ENCODE measurements around the gene FCHSD1. TPM values are rescaled to one million over a fixed set of nuclear protein-coding genes. Genes with fewer than 3 reads are reported as not detected.

The FCHSD1 gene
- total RNA-seq: 4.5 TPM
- long read RNA-seq, partial matches to known transcripts: 0 of 3 reads
- long read RNA-seq, other reads (novel, unspliced or antisense): 3 of 3 reads

GRCh38 chr5:141650851-141651727 lies at the start of gene FCHSD1:
FCHSD1 (minus strand) TSS chr5:141651418; CDS start chr5:141651368, 50 bp downstream.
- ATAC-seq (peak; percentile 94), DNase-seq (ENCODE audit: missing footprints) (peak; percentile 96)
- intact Hi-C loops (cut with DNase I): no loop called here

GRCh38 chr5:141697586-141697985 lies 46.4 kb upstream of the FCHSD1 start:
- intact Hi-C loops (cut with DNase I): no loop called here

GRCh38 chr5:141696431-141696830 lies 45.2 kb upstream of the FCHSD1 start:
- DNase-seq (ENCODE audit: missing footprints) (no peak), ATAC-seq (no peak)
- intact Hi-C loops (cut with DNase I): no loop called here

More at GRCh38 chr5:141697586-141697985, 46.4 kb upstream of the FCHSD1 start:
- ATAC-seq (no peak), DNase-seq (ENCODE audit: missing footprints) (no peak)

- intact Hi-C loops (cut with DNase I): no loop called here
- DNase-seq (ENCODE audit: missing footprints) (no peak), ATAC-seq (peak; percentile 74)
Measured at GRCh38 chr5:141695627-141696215, 44.5 kb upstream of the FCHSD1 start.

GRCh38 chr5:141694479-141694878 lies 43.3 kb upstream of the FCHSD1 start:
- ATAC-seq: no peak

GRCh38 chr5:141692919-141693725 lies 41.9 kb upstream of the FCHSD1 start:
- DNase-seq (ENCODE audit: missing footprints): no peak
- intact Hi-C loops (cut with DNase I): loop anchor here (1.0 to 5.0 kb wide), 3 partner anchors 186 to 454 kb away; partner anchors contain the start of gene PCDH1
- no peak for ATAC-seq

More at GRCh38 chr5:141694479-141694878, 43.3 kb upstream of the FCHSD1 start:
- DNase-seq (ENCODE audit: missing footprints): no peak
- intact Hi-C loops (cut with DNase I): loop anchor here (5.0 kb wide), 1 partner anchor 453 kb away; no protein-coding TSS in a partner anchor

GRCh38 chr5:141692533-141692888 lies 41.3 kb upstream of the FCHSD1 start:
- ATAC-seq (no peak), DNase-seq (ENCODE audit: missing footprints) (no peak)
- intact Hi-C loops (cut with DNase I): loop anchor here (1.0 to 5.0 kb wide), 3 partner anchors 186 to 455 kb away; partner anchors contain the start of gene PCDH1

- intact Hi-C loops (cut with DNase I): loop anchor here (1.0 to 5.0 kb wide), 3 partner anchors 187 to 455 kb away; partner anchors contain the start of gene PCDH1
- DNase-seq (ENCODE audit: missing footprints) (peak; percentile 93), ATAC-seq (peak; percentile 88)
Measured at GRCh38 chr5:141691867-141692532, 40.8 kb upstream of the FCHSD1 start.

GRCh38 chr5:141691286-141691866 lies 40.2 kb upstream of the FCHSD1 start:
- ATAC-seq (no peak), DNase-seq (ENCODE audit: missing footprints) (no peak)
- intact Hi-C loops (cut with DNase I): loop anchor here (5.0 kb wide), 1 partner anchor 456 kb away; no protein-coding TSS in a partner anchor

GRCh38 chr5:141686648-141687416 lies 35.6 kb upstream of the FCHSD1 start:
- ATAC-seq: no peak
- intact Hi-C loops (cut with DNase I): no loop called here

GRCh38 chr5:141685591-141685990 lies 34.4 kb upstream of the FCHSD1 start:
- intact Hi-C loops (cut with DNase I): no loop called here
- ATAC-seq (no peak), DNase-seq (ENCODE audit: missing footprints) (no peak)

More at GRCh38 chr5:141686648-141687416, 35.6 kb upstream of the FCHSD1 start:
- no peak for DNase-seq (ENCODE audit: missing footprints)

- ATAC-seq: no peak
- DNase-seq (ENCODE audit: missing footprints): no peak
- intact Hi-C loops (cut with DNase I): no loop called here
Measured at GRCh38 chr5:141683596-141684141, 32.5 kb upstream of the FCHSD1 start.

- intact Hi-C loops (cut with DNase I): no loop called here
- peak; percentile 90 for ATAC-seq
- DNase-seq (ENCODE audit: missing footprints): peak; percentile 96
Measured at GRCh38 chr5:141681695-141682641, 30.8 kb upstream of the FCHSD1 start, which contains the start of gene ARAP3. ARAP3 (minus strand) TSS chr5:141682230; CDS start chr5:141680486, 1,744 bp downstream.

- DNase-seq (ENCODE audit: missing footprints): no peak
- ATAC-seq: no peak
- intact Hi-C loops (cut with DNase I): no loop called here
Measured at GRCh38 chr5:141681295-141681694, 30.1 kb upstream of the FCHSD1 start.

- ATAC-seq (peak; percentile 23), DNase-seq (ENCODE audit: missing footprints) (no peak)
- intact Hi-C loops (cut with DNase I): no loop called here
Measured at GRCh38 chr5:141680751-141681201, 29.6 kb upstream of the FCHSD1 start.

GRCh38 chr5:141680178-141680577 lies 29.0 kb upstream of the FCHSD1 start:
- ATAC-seq: no peak
- intact Hi-C loops (cut with DNase I): no loop called here
- no peak for DNase-seq (ENCODE audit: missing footprints)
